ENCODE data around the gene SEM1.
"Not testable (repeated sequence)": the region's sequence is repeated elsewhere in the genome, so short reads cannot be mapped to it uniquely, and the experiment has no call there.

SEM1 gene

DNA sequence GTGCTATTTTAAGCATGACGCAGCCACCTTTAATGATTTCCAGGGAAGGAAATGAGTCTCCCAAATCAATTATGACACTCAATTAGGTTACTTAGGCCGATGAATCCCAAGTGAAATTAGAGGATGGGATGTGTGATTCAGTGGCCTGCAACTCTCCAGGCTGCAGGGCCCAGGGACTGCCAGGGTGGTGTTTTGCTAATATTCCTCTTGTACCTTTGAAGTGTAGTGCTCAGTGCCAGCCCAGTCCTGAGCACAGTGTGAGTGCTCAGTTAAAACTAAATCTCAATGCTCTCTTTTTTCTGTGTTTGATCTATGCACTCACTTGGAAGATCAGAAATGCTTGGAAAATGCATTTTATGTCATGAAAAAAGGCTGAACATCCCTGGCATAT lies 51.6 kb downstream of the SEM1 start:
- DNase-seq: no peak

DNA sequence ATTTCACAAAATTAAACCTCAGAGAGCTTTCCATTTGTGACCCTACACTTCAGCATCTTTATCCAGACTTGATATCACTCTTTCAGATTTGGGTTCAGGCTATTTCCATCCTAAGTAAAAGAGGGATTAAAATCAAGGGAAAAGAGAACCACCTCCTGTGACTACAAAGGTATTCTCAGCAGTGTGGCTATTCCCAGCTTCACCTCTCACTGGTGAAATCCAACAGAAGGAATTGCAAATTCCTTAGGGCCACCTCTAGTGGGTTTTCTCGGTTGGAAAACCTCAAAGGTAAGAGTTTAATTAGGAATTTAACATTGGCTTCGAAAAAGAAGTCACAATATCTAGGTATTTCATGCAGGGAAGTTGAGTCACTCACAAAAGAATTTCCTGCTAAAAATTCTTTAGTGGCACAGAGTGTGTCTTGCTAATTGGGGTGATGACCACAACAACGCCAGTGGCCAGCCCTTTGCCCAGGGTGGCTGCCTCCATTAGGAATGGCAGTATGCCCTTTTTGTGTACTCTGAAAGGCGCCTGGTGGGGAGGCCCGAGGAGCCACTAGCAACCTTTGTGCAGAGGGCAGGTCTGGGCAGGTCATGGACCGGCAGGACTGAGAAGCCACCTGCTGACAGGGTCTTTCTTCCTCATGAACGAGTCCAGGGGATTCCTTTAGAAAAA lies 52.2 kb downstream of the SEM1 start:
- no peak for DNase-seq

DNA sequence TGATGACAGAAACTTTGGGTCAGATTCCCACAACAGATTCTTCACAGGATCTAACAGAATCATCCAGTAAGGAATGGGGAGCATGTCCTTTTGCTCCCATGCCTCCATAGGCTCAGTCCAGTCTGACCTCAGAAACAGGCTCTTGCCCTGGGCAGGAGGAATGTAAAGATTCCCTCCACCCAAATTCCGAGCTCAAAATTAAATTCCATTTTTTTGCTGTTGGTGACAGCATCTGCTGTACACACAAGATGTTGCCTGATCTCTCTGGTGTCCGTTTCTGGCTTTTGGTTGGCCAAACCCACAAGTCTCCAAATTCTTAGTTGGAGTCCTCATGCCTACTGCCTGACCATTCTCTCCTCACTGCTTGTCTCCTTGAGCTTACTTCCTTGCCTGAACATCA lies 53.7 kb downstream of the SEM1 start:
- DNase-seq: no peak

DNA sequence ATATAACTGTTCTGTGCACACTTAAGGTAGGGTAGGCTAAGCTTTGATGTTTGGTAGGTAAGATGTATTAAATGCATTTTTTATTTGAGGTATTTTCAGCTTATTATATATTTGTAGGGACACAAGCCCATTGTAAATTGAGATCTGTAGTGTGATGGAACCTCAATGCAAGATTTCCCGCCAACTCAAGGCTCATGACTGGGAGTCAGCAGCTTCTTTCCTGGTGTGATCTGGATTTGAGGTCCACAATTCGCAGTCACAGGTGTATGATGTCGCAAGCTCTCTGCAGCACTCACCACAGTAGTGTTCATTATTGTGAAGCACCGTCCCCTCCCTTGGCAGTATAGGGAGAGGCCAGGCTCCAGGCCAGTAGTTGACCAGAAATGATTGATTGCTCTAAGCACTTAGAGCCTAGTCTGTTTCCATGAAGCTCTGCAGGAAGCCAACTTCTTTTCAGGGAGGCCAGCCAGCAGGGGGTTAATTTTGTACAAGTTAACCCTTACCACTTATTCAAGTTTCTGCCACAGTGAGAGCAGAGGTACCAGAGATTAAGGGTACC lies 54.9 kb downstream of the SEM1 start:
- peak; percentile 71 for DNase-seq

DNA sequence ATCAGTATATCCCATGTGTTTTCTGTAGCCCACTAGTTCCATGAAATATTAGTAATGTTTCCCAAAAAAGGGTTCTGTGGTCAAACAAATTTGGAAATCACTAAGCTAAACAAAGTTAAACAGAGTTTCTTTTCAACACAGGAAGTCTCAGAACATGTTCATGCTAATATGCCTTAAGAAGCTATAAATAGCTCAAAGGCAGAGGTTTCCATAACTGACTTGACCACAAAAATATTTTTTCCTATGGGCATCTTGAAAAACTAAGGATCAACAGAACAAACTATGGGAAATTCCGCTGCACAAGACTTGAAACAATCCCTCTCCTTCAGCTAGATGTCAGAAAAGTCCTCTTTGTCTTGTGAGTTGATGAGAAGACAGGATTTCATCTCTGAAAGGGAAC lies 59.7 kb downstream of the SEM1 start:
- DNase-seq: no peak

DNA sequence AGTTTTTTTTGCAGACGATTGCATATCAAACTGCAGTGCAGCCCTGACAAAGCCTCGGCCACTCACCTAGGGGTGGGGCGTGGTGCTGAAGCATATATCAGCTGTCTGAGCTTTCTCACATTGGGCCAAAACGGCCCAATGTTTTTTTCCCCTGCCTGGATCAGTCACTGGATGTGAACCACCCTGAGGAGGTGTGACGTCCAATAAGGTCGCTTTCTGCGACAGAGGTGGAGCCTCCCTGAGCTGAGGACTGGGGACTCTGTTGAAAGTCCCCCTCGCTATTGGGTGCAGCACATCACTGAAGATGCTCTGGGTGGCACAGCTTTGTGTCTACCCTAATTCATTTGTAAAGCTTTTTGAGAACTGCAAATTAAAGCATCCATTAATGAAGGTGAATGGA lies 60.9 kb downstream of the SEM1 start:
- no peak for DNase-seq

DNA sequence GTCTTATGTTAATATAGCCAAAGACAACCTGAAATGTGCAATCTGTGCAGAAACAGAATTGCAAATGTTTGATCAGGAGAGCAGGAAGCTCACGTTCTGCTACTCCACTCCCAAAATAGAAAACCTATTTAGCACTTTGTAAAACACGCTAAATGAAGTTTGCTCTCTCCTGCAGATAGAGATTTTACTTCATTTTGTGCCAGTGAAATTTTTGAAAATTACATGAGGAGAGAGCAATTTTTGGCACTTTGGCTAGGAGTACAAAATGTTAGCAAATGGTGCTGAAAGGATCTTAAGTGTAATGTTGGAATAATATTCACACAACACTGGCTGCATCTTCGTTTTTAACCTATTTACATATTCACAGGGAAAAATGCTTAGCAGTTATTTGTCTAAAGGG lies 61.9 kb downstream of the SEM1 start:
- DNase-seq: no peak

DNA sequence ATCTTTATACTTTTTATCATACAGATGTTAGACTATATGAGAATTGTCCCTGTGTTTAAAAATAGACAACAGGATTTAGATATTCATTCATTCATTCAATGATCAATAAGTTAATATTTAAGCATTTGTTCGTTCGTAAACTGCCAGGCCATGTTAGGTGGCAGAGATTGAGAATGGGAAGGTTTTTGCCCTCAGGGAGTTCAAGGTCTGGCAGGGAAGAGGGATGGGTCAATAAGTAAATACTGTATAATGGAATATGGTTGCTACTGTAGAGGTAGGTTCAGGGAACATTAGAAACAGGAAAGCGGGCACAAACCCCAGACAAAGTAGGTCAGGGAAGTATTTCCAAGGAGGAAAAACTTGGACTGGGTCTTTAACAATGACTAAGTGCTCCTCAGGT lies 64.6 kb downstream of the SEM1 start:
- DNase-seq: no peak

DNA sequence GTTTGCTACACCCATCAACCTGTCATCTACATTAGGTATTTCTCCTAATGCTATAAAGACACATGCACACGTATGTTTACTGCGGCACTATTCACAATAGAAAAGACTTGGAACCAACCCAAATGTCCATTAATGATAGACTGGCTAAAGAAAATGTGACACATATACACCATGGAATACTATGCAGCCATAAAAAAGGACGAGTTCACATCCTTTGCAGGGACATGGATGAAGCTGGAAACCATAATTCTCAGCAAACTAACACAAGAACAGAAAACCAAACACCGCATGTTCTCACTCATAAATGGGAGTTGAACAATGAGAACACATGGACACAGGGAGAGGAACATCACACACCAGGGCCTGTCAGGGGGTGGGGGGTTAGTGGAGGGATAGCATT lies 66.2 kb downstream of the SEM1 start:
- DNase-seq: not testable (repeated sequence)

DNA sequence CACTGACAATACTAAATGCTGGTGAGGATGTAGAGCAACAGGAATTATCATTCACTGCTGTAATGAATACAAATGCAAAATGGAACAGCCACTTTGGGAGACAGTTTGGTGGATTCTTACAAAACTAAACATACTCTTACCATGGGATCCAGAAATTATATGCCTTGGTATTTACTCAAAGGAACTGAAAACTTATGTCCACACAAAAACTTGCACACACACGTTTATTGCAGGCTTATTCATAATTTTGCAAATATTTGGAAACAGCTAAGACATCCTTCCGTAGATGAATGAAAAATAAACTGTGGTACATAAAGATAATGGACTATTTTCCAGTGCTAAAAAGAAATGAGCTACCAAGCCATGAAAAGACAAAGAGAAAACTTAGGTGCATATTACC lies 69.6 kb downstream of the SEM1 start:
- no peak for DNase-seq

All from COR-L47 (cell line).